Astrocyte (in vitro differentiated cells and primary cell): ENCODE data around the gene ING1. TPM values are rescaled to one million over a fixed set of nuclear protein-coding genes. Genes with fewer than 3 reads are reported as not detected.
"Not testable (repeated sequence)": the region's sequence is repeated elsewhere in the genome, so short reads cannot be mapped to it uniquely, and the experiment has no call there.

ENCODE experiments used
- DNase-seq: peaks from one replicate; pipeline ENCODE4 v3.0.0-alpha.2; 2010; ENCODE audit warnings: low read depth
- FAIRE-seq: peaks from 2 replicates; lab custom pipeline; 2011; peaks lifted over from hg19 to GRCh38; lab: Jason Lieb, UNC
- H2AFZ ChIP-seq: 2 replicates; pipeline ENCODE4 v1.6.0; 2012; ENCODE audit warnings: low read depth, low read length, inconsistent platforms
- H3K27ac ChIP-seq: 2 replicates; pipeline ENCODE4 v1.5.1; 2011; ENCODE audit warnings: low read depth, low read length, inconsistent platforms
- H3K27me3 ChIP-seq: 2 replicates; pipeline ENCODE4 v1.6.0; 2011; ENCODE audit warnings: low read length, inconsistent platforms; ENCODE audit not compliant: insufficient read depth
- H3K36me3 ChIP-seq: 2 replicates; pipeline ENCODE4 v1.5.1; 2011; ENCODE audit warnings: low read length, inconsistent platforms; ENCODE audit not compliant: insufficient read depth
- H3K4me1 ChIP-seq: 2 replicates; pipeline ENCODE4 v1.5.1; 2011; ENCODE audit warnings: low read length, inconsistent platforms; ENCODE audit not compliant: insufficient read depth
- H3K4me2 ChIP-seq: 2 replicates; pipeline ENCODE4 v1.6.0; 2012; ENCODE audit warnings: low read length, inconsistent platforms
- H3K4me3 ChIP-seq: 2 replicates; pipeline ENCODE4 v1.5.1; 2011; ENCODE audit warnings: low read depth, mild to moderate bottlenecking, low read length, inconsistent platforms; ENCODE audit not compliant: insufficient read depth
- H3K79me2 ChIP-seq: 2 replicates; pipeline ENCODE4 v1.6.0; 2012; ENCODE audit warnings: mild to moderate bottlenecking, low read length, inconsistent platforms; ENCODE audit not compliant: insufficient read depth
- H3K9ac ChIP-seq: 2 replicates; pipeline ENCODE4 v1.6.0; 2012; ENCODE audit warnings: mild to moderate bottlenecking, low read length, inconsistent platforms
- H3K9me3 ChIP-seq: 2 replicates; pipeline ENCODE4 v1.5.1; 2012; ENCODE audit warnings: low read depth, mild to moderate bottlenecking, low read length, inconsistent platforms; ENCODE audit not compliant: insufficient read depth
- H4K20me1 ChIP-seq: 2 replicates; pipeline ENCODE4 v1.6.0; 2012; ENCODE audit warnings: low read length, inconsistent platforms; ENCODE audit not compliant: insufficient read depth
- H3K27ac Mint-ChIP-seq: one replicate; pipeline ENCODE4 v1.8.0; 2021; ENCODE audit warnings: mild to moderate bottlenecking, mixed read lengths; ENCODE audit not compliant: unreplicated experiment
- H3K27me3 Mint-ChIP-seq: one replicate; pipeline ENCODE4 v1.8.0; 2021; ENCODE audit warnings: low read depth, mixed read lengths; ENCODE audit not compliant: unreplicated experiment
- H3K36me3 Mint-ChIP-seq: one replicate; pipeline ENCODE4 v1.8.0; 2021; ENCODE audit warnings: low read depth, mixed read lengths; ENCODE audit not compliant: unreplicated experiment
- H3K4me1 Mint-ChIP-seq: one replicate; pipeline ENCODE4 v1.8.0; 2021; ENCODE audit warnings: low read depth, mixed read lengths; ENCODE audit not compliant: unreplicated experiment
- H3K4me3 Mint-ChIP-seq: one replicate; pipeline ENCODE4 v1.8.0; 2021; ENCODE audit warnings: mild to moderate bottlenecking, moderate library complexity, mixed read lengths; ENCODE audit not compliant: unreplicated experiment
- H3K9me3 Mint-ChIP-seq: one replicate; pipeline ENCODE4 v1.8.0; 2021; ENCODE audit warnings: mild to moderate bottlenecking, mixed read lengths; ENCODE audit not compliant: unreplicated experiment
- CTCF ChIP-seq: IDR thresholded peaks from 2 replicates; pipeline ENCODE4 v1.5.1; 2011; ENCODE audit warnings: low read depth, mild to moderate bottlenecking, inconsistent platforms, low read length, moderate library complexity; ENCODE audit not compliant: insufficient read depth
- EZH2 ChIP-seq: IDR thresholded peaks from 2 replicates; pipeline ENCODE4 v1.6.1; 2012; ENCODE audit warnings: mild to moderate bottlenecking, low read length, inconsistent platforms; ENCODE audit not compliant: insufficient read depth
- total RNA-seq: library from RNA; stranded (reverse); gene quantifications from 2 replicates; pipeline ENCODE4 v1.2.1, GENCODE V29; 2021

The ING1 gene
- total RNA-seq, 1 donor from 2014 or later, result 11.8 TPM

- Histone ChIP-seq H4K20me1 (peaks cover 22% of the 10 kb centered on the region), H3K79me2 (peaks cover 33% of the 10 kb centered on the region), H3K4me3 (no peak overlapping the region), H3K9me3 (no peaks in the 10 kb centered on the region), H3K4me1 (no peaks in the 10 kb centered on the region), H3K27ac (no peak overlapping the region), H3K9ac (no peak overlapping the region), H3K36me3 (peaks cover 5% of the 10 kb centered on the region), H3K27me3 (no peaks in the 10 kb centered on the region), H3K4me2 (no peak overlapping the region), H2AFZ (no peak overlapping the region)
- H3K4me1 Mint-ChIP-seq, result peaks cover 3% of the 10 kb centered on the region
- FAIRE-seq (no peak), DNase-seq (no peak)
- H3K36me3 Mint-ChIP-seq, result peaks cover 3% of the 10 kb centered on the region
- no peaks in the 10 kb centered on the region for H3K9me3 Mint-ChIP-seq
- TF ChIP-seq EZH2, result no peak
- no peak for TF ChIP-seq CTCF
- H3K27me3 Mint-ChIP-seq, result no peaks in the 10 kb centered on the region
- no peak overlapping the region for H3K27ac Mint-ChIP-seq
- no peak overlapping the region for H3K4me3 Mint-ChIP-seq
Measured at GRCh38 chr13:110722971-110723370, 9.5 kb downstream of the ING1 start.

- Histone ChIP-seq H3K4me3 (no peak overlapping the region), H3K9ac (no peak overlapping the region), H3K4me2 (no peak overlapping the region), H4K20me1 (peaks cover 18% of the 10 kb centered on the region), H2AFZ (no peak overlapping the region), H3K27me3 (no peaks in the 10 kb centered on the region), H3K79me2 (peaks cover 27% of the 10 kb centered on the region), H3K36me3 (peaks cover 5% of the 10 kb centered on the region), H3K27ac (no peak overlapping the region), H3K9me3 (no peaks in the 10 kb centered on the region), H3K4me1 (no peaks in the 10 kb centered on the region)
- no peaks in the 10 kb centered on the region for H3K9me3 Mint-ChIP-seq
- no peak overlapping the region for H3K27ac Mint-ChIP-seq
- no peaks in the 10 kb centered on the region for H3K27me3 Mint-ChIP-seq
- DNase-seq, result no peak
- peaks cover 3% of the 10 kb centered on the region for H3K36me3 Mint-ChIP-seq
- TF ChIP-seq CTCF (no peak), EZH2 (no peak)
- no peak for FAIRE-seq
- no peak overlapping the region for H3K4me3 Mint-ChIP-seq
- H3K4me1 Mint-ChIP-seq, result peaks cover 3% of the 10 kb centered on the region
Measured at GRCh38 chr13:110723598-110723997, 10.1 kb downstream of the ING1 start.

- not testable (repeated sequence) for H3K36me3 Mint-ChIP-seq, H3K4me3 ChIP-seq, H3K4me3 Mint-ChIP-seq, H3K27ac Mint-ChIP-seq, H3K36me3 ChIP-seq, H3K4me2 ChIP-seq, H3K9me3 ChIP-seq, H3K27me3 ChIP-seq, DNase-seq, H3K27ac ChIP-seq, FAIRE-seq, H3K9ac ChIP-seq, H3K9me3 Mint-ChIP-seq, H4K20me1 ChIP-seq, H3K4me1 ChIP-seq, H3K27me3 Mint-ChIP-seq, H2AFZ ChIP-seq, H3K4me1 Mint-ChIP-seq, H3K79me2 ChIP-seq
Measured at GRCh38 chr13:110726153-110726552, 12.7 kb downstream of the ING1 start.
